ENCODE data around the gene FOXN1.
"Not testable (repeated sequence)": the region's sequence is repeated elsewhere in the genome, so short reads cannot be mapped to it uniquely, and the experiment has no call there.

Gene FOXN1, protein sequence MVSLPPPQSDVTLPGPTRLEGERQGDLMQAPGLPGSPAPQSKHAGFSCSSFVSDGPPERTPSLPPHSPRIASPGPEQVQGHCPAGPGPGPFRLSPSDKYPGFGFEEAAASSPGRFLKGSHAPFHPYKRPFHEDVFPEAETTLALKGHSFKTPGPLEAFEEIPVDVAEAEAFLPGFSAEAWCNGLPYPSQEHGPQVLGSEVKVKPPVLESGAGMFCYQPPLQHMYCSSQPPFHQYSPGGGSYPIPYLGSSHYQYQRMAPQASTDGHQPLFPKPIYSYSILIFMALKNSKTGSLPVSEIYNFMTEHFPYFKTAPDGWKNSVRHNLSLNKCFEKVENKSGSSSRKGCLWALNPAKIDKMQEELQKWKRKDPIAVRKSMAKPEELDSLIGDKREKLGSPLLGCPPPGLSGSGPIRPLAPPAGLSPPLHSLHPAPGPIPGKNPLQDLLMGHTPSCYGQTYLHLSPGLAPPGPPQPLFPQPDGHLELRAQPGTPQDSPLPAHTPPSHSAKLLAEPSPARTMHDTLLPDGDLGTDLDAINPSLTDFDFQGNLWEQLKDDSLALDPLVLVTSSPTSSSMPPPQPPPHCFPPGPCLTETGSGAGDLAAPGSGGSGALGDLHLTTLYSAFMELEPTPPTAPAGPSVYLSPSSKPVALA

DNA sequence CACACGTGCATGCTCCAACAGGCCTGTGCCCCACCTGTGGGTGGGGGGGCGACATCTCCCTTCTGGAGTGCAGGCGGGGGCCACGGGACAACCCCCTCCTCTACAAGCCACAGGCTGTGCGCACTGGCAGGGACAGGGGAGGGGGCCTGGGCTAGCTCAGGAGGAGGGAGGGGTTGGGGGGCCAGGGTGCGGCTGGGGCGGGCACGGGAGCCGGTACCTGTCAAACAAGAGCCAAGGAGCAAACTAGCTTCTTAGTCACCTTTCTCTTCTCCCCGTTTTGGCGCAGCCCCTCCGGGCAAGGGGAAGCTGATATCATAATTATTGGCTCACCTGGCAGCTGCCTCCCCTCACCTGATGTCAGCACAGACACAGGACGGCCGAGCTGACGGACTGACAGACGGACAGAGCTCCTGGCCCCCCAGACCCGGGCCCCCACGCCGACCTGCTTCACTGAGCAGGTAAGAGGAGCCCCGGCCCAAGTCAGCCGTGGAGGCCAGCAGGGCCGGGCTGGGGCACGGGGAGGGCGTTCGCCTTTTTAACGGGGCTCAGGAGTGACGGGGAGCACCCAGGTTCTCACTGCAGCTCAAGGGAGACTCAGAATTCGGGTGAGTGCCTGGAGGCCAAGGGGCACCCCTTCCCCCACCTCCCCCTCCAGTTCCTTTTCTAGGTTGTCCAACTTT is at the start of gene FOXN1:
Gene FOXN1 (plus strand): TSS at position 363 of the 680 bp plus-strand sequence. CDS start 17,622 bp downstream, outside the sequence.
- no peak for DNase-seq (ENCODE audit: low read depth)

DNA sequence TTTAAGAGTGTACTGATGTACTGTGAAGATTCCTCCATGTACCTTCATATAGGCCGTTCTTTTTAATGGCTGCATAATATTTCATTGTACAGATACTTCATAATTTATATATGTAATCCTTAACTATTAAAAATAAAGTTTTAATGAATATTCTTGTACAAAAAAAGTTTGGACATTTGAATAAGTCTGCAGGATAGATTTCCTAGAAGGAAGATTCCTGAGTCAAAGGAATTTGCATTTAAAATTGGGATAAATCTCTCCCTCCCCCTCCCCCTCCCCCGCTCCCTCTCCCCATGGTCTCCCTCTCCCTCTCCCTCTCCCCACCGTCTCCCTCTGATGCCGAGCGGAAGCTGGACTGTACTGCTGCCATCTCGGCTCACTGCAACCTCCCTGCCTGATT is 48.3 kb upstream of the FOXN1 start:
- no peak for DNase-seq (ENCODE audit: low read depth)

DNA sequence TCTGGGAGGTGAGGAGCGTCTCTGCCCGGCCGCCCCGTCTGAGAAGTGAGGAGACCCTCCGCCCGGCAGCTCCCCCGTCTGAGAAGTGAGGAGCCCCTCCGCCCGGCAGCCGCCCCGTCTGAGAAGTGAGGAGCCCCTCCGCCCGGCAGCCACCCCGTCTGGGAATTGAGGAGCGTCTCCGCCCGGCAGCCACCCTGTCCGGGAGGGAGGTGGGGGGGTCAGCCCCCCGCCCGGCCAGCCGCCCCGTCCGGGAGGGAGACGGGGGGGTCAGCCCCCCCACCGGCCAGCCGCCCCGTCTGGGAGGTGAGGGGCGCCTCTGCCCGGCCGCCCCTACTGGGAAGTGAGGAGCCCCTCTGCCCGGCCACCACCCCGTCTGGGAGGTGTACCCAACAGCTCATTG is 47.3 kb upstream of the FOXN1 start:
- not testable (repeated sequence) for DNase-seq (ENCODE audit: low read depth)

DNA sequence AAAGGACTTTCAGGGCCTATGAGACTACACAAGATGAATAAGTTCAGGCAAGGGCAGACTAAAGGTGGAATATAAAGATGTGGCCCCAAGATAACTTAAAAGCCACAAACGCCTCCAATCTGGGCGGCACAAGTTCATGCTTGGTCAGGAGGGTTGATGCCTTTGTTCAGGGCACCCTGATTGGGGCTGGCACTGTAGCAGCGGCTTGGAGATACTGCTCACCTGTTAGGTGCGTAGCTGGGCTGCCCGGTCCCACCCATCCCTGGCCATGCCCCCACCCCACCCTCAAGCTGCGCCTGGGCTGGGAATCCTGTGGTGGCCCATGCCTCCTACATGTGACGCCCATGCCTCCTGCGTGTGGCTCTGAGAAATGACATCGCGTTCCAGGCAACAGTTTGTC is 45.2 kb upstream of the FOXN1 start:
- DNase-seq (ENCODE audit: low read depth): no peak

DNA sequence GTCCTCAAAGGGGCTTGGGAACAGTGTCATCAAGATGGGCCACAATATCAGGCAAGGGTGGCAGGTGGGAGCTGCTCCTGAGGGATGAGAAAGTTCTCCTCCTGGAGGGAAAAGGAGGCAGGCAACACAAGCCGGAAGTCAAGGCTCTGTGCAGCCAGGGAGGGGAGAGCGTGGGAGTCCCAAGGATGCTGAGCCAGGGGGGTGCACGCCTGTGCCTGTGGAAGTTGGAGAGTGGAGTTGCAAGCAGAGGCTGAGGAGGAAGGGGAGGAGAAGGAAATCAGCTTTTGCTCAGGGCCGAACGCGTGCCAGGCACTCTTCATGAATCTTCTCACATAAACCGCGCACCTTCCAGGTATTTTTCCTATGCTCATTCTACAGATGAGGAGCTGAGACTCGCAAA is 40.1 kb upstream of the FOXN1 start:
- DNase-seq (ENCODE audit: low read depth): no peak

DNA sequence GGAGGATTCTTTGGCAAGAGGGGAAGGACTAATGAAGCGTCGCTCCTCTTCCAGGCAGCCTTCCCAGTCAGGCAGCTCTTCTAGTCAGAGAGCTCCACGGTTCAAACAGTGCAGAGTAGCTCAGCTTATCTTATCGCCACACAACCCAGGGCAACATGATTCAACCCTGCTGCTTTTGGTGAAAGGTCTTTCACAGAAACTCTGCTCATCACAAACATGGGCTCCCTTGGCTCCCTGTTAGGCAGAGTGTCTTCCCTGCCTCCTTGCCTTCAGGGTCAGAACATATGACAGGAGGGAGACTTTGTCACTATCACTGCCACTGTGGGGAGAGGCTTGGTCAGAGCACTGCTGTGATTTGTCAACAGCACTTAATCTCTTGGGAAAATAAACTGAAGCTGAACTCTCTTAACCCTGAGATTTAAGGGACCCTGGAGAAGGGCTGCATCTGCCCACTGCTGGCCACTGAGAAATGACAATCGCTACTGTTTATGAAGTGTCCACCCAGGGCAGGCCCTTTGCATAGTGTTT is 39.6 kb upstream of the FOXN1 start:
- DNase-seq (ENCODE audit: low read depth): no peak

DNA sequence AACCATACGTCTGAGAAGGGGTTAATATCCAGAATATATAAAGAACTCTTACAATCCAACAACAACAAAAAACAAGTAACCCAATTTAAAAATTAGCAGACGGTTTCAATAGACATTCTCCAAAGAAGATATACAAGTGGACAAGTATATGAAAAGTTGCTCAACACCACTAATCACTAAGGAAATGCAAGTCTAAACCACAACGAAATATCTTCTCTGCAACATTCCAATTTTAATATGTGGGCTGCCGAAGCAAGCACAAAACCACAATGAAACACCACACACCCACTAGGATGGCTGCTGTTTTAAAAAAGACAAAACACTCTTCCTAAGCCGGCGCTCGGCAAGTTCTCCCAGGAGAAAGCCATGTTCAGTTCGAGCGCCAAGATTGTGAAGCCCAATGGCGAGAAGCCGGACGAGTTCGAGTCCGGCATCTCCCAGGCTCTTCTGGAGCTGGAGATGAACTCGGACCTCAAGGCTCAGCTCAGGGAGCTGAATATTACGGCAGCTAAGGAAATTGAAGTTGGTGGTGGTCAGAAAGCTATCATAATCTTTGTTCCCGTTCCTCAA is 38.6 kb upstream of the FOXN1 start:
- no peak for DNase-seq (ENCODE audit: low read depth)

DNA sequence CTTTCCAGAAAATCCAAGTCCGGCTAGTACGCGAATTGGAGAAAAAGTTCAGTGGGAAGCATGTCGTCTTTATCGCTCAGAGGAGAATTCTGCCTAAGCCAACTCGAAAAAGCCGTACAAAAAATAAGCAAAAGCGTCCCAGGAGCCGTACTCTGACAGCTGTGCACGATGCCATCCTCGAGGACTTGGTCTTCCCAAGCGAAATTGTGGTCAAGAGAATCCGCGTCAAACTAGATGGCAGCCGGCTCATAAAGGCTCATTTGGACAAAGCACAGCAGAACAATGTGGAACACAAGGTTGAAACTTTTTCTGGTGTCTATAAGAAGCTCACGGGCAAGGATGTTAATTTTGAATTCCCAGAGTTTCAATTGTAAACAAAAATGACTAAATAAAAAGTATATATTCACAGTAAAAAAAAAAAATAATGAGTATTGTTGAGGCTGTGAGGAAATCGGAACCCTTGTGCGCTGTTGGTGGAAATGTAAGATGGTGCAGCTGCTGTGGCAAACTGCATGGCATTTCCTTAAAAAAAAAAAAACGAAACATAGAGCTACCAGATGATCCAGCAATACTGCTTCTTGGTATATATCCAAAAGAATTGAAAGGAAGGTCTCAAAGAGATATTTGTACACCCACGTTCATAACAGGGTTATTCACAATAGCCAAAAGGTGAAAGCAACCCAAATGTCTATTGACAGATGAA is 38.0 kb upstream of the FOXN1 start:
- DNase-seq (ENCODE audit: low read depth): not testable (repeated sequence)

DNA sequence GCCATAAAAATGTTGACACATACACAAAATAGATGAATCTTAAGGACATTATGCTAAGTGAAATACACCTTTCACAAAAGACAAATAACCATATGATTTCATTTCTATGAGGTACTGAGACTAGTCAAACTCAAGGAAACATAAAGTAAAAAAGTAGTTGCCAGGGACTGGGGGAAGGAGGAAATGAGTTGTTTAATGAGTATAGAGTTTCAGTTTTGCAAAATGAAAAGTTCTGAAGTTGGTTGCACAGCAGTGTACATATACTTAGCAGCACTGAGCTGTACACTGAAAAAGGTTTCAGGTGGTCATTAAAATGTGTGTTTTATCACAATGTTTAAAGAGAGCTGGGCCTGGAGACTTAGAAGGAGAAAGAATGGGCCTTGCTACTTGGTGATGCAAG is 37.4 kb upstream of the FOXN1 start:
- DNase-seq (ENCODE audit: low read depth): no peak

DNA sequence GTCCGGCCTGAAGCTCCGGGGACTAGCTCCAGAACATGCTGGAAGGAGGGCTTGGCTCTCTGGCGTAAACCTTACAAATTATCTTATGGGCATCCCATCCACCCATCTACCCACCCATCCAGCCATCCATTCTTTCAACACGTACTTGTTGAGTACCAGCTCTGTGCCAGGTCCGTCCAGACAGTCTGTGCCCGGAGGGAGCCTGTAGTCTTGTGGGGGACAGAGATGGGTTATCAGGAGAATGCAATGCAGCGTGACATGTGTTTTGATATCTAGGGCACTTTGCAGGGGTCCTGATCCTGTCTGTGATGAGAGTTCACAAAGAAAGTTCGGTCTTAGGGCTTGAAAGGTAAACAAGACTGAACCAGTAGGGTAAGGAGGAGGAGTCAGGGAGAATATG is 36.8 kb upstream of the FOXN1 start:
- DNase-seq (ENCODE audit: low read depth): no peak

DNA sequence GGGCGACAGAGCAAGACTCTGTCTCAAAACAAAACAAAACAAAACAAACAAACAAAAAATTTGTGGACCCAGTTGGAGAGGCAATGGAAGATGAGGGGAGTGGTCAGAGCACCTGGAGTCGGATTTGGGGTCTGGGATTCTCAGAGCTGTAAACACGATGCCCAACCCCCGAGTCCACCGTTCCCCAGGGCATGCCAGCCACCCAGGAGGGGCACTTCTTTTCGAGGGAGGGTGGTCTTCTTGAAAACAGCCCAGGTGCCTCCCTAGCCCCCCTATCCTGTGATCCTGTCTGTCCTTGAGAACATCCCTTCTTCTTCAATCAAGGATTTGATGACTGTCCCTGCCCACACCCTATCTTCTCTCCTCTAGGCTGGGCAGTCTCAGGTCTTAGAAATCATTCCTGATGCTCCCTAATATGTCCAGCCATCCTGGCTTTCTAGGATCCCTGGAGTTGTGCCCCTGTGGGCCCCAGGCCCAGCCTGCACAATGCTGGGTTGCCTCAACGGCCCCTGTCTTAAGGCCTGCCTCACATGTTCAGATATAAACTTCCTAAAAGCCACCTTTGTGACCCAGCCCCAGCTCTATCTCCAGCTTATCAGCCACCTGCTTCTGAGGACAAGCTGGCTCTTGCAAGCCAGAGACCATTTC is 35.8 kb upstream of the FOXN1 start:
- no peak for DNase-seq (ENCODE audit: low read depth)

DNA sequence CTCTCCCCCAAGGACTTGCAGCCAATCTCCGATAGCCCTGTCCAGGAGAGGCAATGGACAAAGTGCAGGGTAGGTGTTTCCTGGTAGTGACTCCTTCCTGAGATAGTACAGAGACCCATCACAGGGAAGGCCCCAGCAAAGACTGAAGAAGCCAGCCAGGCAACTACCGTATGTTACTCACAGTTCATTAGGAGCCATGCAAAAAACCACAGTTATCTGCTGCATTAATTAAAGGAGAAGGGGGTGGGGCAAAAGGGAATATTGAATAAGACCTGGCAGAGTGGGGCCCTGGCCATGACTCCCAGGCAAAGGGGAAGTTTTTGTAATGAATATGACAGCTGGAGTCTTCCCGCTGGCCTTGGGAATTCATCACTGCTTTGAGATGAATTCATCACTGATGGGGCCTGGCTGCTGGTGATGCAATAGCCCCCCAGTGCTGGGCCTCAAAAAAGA is 35.2 kb upstream of the FOXN1 start:
- DNase-seq (ENCODE audit: low read depth): no peak

DNA sequence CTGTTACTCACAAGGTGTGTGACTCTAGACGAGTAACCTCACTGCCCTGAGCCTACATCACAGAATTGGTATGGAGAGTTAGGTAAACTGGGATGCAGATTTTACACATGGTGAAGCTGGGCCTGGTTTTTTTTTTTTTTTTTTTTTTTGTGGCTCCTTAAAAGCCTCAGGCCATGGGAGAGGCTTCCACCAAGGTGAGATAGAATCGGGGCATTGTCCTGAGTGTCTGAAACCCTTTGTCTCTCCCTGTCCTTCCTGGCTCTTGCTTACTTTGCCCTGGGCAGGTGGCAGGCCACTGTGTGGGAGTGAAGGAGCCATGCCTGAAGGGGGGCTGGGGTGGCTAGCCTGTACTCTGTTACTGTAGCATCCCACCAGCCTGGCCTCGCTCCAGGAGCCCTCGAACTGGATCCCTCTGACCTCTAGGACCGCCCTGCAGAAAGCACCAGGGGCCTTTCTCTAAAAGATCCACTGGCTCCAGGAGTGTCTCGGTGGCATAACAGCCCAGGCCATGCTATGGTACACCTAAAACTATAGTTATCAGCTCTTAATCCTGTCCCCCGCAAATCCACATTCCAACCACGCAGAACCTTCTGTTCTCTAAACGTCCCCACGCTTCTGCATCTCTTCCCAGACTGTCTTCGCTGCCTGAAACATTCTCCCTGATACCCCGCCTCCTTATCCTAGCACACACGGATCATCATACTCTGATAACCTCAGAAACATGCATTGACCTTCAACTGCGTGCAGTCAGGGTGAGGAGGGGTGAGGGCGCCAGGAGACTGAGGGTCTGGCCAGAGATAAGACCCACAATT is 34.4 kb upstream of the FOXN1 start:
- no peak for DNase-seq (ENCODE audit: low read depth)

DNA sequence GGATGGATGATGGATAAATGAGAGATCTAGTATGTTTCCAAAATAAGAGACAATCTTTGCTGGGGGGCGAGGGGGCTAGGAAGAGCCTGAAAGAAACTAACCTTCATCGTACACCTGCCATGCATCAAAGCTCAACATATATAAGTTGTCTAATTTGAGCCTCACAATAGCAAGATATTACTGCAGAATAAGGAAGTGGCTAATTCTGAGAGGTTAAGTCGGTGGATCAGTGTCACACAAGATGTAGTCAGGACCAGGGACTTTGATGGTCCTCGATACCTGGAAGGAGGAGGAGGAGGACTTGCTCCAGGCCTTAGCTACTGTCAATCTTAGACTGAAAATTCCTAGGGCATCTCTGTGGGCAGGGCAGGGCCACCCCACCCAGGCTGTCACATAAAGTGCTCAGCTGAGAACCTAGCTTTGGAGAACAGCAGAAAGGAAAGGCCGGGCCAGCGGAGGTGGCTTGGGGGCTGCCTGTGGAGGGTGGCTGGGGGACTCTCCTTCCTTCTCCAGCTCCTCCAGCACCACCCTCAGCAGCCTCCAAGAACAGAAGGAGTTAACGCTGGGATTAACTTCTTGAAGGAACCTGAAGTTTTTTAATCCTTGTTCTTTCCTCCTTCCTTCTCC is 33.2 kb upstream of the FOXN1 start:
- no peak for DNase-seq (ENCODE audit: low read depth)

DNA sequence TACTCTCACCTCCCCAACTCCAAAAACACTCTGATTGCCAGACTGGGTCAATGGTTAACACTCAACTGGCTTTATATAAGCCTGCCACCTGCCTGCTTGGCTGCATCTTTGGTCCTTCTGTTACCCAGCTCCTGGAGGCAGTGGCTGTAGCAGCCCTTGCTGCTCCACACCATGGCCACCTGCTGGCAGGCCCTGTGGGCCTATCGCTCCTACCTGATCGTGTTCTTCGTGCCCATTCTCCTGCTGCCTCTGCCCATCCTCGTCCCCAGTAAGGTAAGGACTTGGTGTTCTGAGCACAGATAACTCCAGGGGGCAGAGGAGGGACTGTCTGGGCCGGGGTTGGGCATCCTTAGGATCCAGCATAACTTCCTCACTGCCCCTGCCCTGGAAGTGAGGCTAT is 32.6 kb upstream of the FOXN1 start, which contains the start of gene SLC13A2:
Gene SLC13A2 (plus strand): TSS at position 103 of the 400 bp plus-strand sequence. CDS start 69 bp downstream, at position 172.
- DNase-seq (ENCODE audit: low read depth): no peak

DNA sequence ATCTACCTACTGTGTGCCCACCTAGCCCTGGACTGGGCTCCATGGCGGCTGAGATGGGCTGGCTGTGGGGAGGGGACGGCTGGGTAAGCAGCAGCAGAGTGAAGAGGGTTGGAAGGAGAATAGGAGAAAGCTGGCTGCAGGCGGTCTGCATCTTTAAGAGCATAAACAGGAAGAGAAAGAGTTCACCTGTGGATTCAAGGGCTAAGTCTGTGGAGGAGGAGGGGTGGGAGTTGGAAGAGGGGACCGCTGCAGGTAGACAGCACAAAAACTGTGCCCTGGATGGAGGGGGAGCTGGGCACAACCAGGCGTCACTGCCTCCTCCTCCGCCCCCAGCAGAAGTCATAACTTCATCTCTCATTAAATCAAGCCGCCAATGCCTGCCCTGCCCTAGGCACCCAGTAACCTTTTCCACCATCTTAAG is 32.0 kb upstream of the FOXN1 start:
- DNase-seq (ENCODE audit: low read depth): no peak

DNA sequence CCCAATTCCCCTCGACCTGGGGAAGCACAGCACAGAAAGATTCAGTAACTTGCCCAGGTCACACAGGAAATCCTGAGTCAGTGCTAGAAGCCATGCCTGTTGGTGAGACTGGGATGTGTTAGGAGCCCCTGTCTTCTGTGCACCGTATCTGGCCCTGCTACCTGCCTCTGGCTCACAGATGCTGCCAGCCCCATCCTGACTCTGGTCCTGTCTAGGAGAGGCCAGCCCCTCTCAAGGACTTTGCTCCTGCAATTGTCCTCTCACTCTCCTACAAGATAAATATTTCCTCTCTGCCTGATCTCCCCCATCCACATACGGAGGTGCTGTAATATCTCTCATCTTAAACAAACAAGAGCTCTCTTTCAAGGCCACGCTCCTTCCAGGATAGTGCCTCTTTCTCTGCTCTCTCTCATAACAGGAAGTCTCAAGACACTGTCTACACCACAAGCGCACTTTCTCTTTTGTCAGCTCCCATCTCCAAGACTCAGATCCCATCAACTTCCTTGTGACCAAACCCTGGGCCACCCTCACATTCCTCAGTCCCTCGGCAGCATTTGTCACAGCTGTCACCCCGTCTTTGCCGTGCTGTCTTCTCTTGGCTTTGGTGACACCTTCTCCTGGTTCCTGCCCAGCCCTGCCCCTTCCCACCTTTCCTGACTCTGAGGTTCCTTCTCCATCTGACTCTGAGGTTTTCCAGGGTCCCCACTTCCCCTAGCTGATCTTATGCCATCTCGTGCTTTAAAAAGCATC is 30.8 kb upstream of the FOXN1 start:
- no peak for DNase-seq (ENCODE audit: low read depth)

DNA sequence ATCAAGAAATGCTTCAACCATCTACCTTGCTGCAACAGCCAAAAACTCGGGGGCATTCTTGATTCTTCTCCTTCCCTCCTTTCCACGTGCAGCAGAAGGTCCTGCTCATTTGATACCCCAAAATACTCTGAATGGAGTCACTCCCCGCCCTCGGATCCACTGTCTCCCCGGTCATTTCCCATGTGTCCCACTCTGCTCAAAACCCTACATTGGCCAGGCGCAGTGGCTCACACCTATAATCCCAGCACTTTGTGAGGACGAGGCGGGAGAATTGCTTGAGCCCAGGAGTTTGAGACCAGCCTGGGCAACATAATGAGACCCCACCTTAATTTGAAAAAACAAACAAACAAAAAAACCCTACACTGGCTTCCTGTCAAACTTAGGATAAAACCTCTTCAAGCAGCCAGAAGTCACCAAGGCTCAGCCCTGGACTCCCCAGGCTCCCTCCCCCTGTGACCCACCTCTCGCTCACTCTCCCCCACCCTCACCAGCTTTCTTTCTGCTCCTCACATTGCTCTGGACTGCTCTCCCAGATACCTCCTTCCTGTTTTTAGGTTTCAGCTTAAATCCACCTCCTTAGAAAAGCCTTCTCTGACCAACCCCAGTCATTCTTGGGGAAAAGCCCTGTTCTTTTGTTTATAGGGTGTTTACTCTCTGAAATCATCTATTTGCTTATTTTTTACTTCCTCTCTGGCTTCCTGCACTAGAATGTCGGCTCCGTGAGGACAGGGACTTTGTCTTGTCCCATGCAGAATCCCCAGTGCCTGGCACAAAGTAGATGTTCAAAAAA is 29.9 kb upstream of the FOXN1 start:
- DNase-seq (ENCODE audit: low read depth): no peak
